GM12873 (cell line): ENCODE measurements around the gene GRWD1.
A peak's percentile ranks its signal among the peaks of the same experiment; 100 is the strongest.

Experiments
- CTCF ChIP-seq: IDR thresholded peaks from 2 replicates; pipeline ENCODE4 v1.5.1; 2012; ENCODE audit warnings: low read depth, mild to moderate bottlenecking, moderate library complexity, low read length, control low read depth; ENCODE audit not compliant: insufficient read depth; ENCODE audit errors: missing control alignments

Gene GRWD1

GRCh38 chr19:48506138-48506733 is 60.5 kb downstream of the GRWD1 start:
- TF ChIP-seq CTCF, result peak; percentile 60
